HepG2 (cell line): ENCODE measurements around the gene MZT1. TPM values are rescaled to one million over a fixed set of nuclear protein-coding genes. Genes with fewer than 3 reads are reported as not detected.

Source experiments
- FIP1L1 ChIP-seq: fragments of 200-400 bp; formaldehyde crosslinking; IDR thresholded peaks from 2 replicates; pipeline ENCODE4 v1.6.1; 2018; ENCODE audit warnings: low read depth, mild to moderate bottlenecking, low read length, moderate library complexity, borderline replicate concordance; ENCODE audit not compliant: insufficient read depth
- GABPA ChIP-seq, 2 experiments: IDR thresholded peaks; 2 replicates each; pipeline ENCODE4 v1.6.1; 2011 to 2016; ENCODE audit warnings: low read depth in 2 of 2, low read length in 1 of 2, missing biosample characterization in 1 of 2, missing genetic modification characterization in 1 of 2
- GABPB1 ChIP-seq: IDR thresholded peaks from 2 replicates; pipeline ENCODE4 v1.6.1; 2016; ENCODE audit warnings: mild to moderate bottlenecking, missing genetic modification reagents, moderate library complexity, missing compliant biosample characterization
- GMEB1 ChIP-seq: sonication (generic); formaldehyde crosslinking; IDR thresholded peaks from 2 replicates; pipeline ENCODE4 v1.5.1; 2020; ENCODE audit warnings: missing genetic modification reagents, mild to moderate bottlenecking, borderline replicate concordance
- HDAC2 ChIP-seq: sonication (generic); formaldehyde crosslinking; IDR thresholded peaks from 2 replicates; pipeline ENCODE4 v1.4.0; 2020; ENCODE audit warnings: missing genetic modification reagents
- NFIB ChIP-seq: sonication (generic); formaldehyde crosslinking; IDR thresholded peaks from 2 replicates; pipeline ENCODE4 v1.9.0; 2021; ENCODE audit warnings: missing genetic modification reagents, mild to moderate bottlenecking, borderline replicate concordance
- SP2 ChIP-seq: sonication (generic); formaldehyde crosslinking; IDR thresholded peaks from 2 replicates; pipeline ENCODE4 v1.5.1; 2020; ENCODE audit warnings: mild to moderate bottlenecking, missing genetic modification reagents
- ZBTB7A ChIP-seq: sonication (generic); formaldehyde crosslinking; IDR thresholded peaks from 2 replicates; pipeline ENCODE4 v1.8.0; 2022; ENCODE audit warnings: mild to moderate bottlenecking, missing genetic modification reagents
- ZMYM2 ChIP-seq: sonication (generic); formaldehyde crosslinking; IDR thresholded peaks from 2 replicates; pipeline ENCODE4 v1.8.0; 2022; ENCODE audit warnings: mild to moderate bottlenecking, missing genetic modification reagents
- ZNF569 ChIP-seq: sonication (generic); formaldehyde crosslinking; IDR thresholded peaks from 2 replicates; pipeline ENCODE4 v1.5.0; 2020; ENCODE audit warnings: mild to moderate bottlenecking, missing genetic modification reagents, moderate library complexity, borderline replicate concordance
- ZNF580 ChIP-seq: IDR thresholded peaks from 2 replicates; pipeline ENCODE4 v1.6.1; 2016; ENCODE audit warnings: low read depth, borderline replicate concordance
- ZNF75D ChIP-seq: sonication (generic); formaldehyde crosslinking; IDR thresholded peaks from 2 replicates; pipeline ENCODE4 v1.8.1; 2023; ENCODE audit warnings: missing genetic modification reagents, mild to moderate bottlenecking, borderline replicate concordance
- ZNF766 ChIP-seq: sonication (generic); formaldehyde crosslinking; IDR thresholded peaks from 2 replicates; pipeline ENCODE4 v1.5.0; 2020; ENCODE audit warnings: missing genetic modification reagents, borderline replicate concordance
- ZNF782 ChIP-seq: sonication (generic); formaldehyde crosslinking; IDR thresholded peaks from 2 replicates; pipeline ENCODE4 v1.4.0; 2020; ENCODE audit warnings: missing genetic modification reagents, mild to moderate bottlenecking, borderline replicate concordance
- ZSCAN30 ChIP-seq: sonication (generic); formaldehyde crosslinking; IDR thresholded peaks from 2 replicates; pipeline ENCODE4 v1.5.0; 2020; ENCODE audit warnings: mild to moderate bottlenecking, missing genetic modification reagents
- polyA plus RNA-seq, 8 experiments: library from polyadenylated mRNA; depleted of rRNA in 3 of 8; stranded (reverse) in 7 of 8; unstranded in 1 of 8; fragments of >200 nt; fragmentation: Illumina TruSeq in 4 of 8; extraction: Trizol in 4 of 8; gene quantifications; 2 replicates each; pipeline versions ENCODE4 v1.2.1 to v1.2.3, GENCODE V29; 2011 to 2016; ENCODE audit warnings: low read depth in 4 of 8, missing spikeins in 1 of 8, mixed read lengths in 1 of 8; ENCODE audit not compliant: insufficient read depth in 1 of 8
- total RNA-seq, 5 experiments: library from RNA; depleted of rRNA; stranded (reverse); fragments of >200 nt; fragmentation: Illumina TruSeq; extraction: Trizol; gene quantifications; 2 replicates each; pipeline ENCODE4 v1.2.3, GENCODE V29; 2016; ENCODE audit warnings: low read depth in 1 of 5
- TF ChIP-seq, protein P1 (sequence below): sonication (generic); formaldehyde crosslinking; IDR thresholded peaks from 2 replicates; pipeline ENCODE4 v1.4.0; 2020; ENCODE audit warnings: missing genetic modification reagents
- TF ChIP-seq, protein P2 (sequence below): IDR thresholded peaks from 2 replicates; pipeline ENCODE4 v1.6.1; 2016
- TF ChIP-seq, protein P3 (sequence below): sonication (generic); formaldehyde crosslinking; IDR thresholded peaks from 2 replicates; pipeline ENCODE4 v1.5.0; 2020; ENCODE audit warnings: mild to moderate bottlenecking, missing genetic modification reagents

MZT1 gene
- total and polyA plus RNA-seq, 2 of the 13 experiments (the other 11 are each of a cell fraction or from before 2014, with no cell fraction given), result 11.7 to 17.2 TPM

DNA sequence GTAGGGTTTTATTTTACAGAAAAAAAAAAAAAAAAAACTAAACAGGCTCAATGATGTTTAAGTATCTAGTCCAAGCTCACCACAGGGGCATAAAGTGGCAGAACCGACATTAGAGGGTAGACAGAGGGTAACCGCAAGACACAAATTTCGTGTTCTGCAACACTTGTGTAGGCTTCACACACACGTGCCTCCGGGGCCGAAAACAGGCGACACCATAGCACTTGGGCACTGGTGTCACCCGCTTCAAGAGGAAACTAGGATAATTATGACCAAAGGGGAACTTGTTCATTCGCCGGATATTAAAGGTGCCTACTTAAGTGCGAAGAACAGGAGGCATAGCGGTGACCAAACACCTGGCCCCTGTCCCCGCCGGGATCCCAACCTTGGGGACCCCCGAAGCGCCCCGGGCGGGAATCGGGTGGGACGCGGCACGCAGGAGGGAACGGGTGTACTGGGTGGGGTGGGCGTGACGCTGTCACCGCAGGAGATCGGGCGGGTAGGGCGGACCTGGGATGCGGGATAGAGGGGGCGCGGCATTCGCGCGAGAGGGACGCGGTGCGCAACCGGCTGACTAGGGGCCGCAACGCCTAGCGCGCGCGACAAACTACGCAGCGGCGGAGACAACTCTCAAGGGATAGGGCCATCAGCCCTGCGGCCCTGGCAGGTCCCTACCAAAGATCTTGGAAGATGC is 558 bp downstream of the MZT1 start (continued):
- TF ChIP-seq FIP1L1 (no peak), GABPA (IDR thresholded peaks at IDR 0.05; ENCODE audit: low read depth, low read length) (no peak), GABPA (CRISPR knock-in tag; IDR thresholded peaks at IDR 0.05; ENCODE audit: low read depth) (no peak), NFIB (no peak), HDAC2 (CRISPR knock-in tag) (no peak), SP2 (CRISPR knock-in tag) (no peak), ZNF580 (CRISPR knock-in tag) (no peak), ZNF782 (no peak), GABPB1 (CRISPR knock-in tag) (no peak), ZNF569 (CRISPR knock-in tag) (no peak), ZSCAN30 (CRISPR knock-in tag) (no peak), ZNF766 (CRISPR knock-in tag) (no peak), ZNF75D (CRISPR knock-in tag) (no peak), ZMYM2 (no peak), GMEB1 (CRISPR knock-in tag) (no peak), ZBTB7A (CRISPR knock-in tag) (no peak)
- TF ChIP-seq, protein P1, sequence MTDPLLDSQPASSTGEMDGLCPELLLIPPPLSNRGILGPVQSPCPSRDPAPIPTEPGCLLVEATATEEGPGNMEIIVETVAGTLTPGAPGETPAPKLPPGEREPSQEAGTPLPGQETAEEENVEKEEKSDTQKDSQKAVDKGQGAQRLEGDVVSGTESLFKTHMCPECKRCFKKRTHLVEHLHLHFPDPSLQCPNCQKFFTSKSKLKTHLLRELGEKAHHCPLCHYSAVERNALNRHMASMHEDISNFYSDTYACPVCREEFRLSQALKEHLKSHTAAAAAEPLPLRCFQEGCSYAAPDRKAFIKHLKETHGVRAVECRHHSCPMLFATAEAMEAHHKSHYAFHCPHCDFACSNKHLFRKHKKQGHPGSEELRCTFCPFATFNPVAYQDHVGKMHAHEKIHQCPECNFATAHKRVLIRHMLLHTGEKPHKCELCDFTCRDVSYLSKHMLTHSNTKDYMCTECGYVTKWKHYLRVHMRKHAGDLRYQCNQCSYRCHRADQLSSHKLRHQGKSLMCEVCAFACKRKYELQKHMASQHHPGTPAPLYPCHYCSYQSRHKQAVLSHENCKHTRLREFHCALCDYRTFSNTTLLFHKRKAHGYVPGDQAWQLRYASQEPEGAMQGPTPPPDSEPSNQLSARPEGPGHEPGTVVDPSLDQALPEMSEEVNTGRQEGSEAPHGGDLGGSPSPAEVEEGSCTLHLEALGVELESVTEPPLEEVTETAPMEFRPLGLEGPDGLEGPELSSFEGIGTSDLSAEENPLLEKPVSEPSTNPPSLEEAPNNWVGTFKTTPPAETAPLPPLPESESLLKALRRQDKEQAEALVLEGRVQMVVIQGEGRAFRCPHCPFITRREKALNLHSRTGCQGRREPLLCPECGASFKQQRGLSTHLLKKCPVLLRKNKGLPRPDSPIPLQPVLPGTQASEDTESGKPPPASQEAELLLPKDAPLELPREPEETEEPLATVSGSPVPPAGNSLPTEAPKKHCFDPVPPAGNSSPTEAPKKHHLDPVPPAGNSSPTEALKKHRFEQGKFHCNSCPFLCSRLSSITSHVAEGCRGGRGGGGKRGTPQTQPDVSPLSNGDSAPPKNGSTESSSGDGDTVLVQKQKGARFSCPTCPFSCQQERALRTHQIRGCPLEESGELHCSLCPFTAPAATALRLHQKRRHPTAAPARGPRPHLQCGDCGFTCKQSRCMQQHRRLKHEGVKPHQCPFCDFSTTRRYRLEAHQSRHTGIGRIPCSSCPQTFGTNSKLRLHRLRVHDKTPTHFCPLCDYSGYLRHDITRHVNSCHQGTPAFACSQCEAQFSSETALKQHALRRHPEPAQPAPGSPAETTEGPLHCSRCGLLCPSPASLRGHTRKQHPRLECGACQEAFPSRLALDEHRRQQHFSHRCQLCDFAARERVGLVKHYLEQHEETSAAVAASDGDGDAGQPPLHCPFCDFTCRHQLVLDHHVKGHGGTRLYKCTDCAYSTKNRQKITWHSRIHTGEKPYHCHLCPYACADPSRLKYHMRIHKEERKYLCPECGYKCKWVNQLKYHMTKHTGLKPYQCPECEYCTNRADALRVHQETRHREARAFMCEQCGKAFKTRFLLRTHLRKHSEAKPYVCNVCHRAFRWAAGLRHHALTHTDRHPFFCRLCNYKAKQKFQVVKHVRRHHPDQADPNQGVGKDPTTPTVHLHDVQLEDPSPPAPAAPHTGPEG (CRISPR knock-in tag), result no peak
- TF ChIP-seq, protein P2, sequence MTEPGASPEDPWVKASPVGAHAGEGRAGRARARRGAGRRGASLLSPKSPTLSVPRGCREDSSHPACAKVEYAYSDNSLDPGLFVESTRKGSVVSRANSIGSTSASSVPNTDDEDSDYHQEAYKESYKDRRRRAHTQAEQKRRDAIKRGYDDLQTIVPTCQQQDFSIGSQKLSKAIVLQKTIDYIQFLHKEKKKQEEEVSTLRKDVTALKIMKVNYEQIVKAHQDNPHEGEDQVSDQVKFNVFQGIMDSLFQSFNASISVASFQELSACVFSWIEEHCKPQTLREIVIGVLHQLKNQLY (CRISPR knock-in tag), result no peak
- TF ChIP-seq, protein P3, sequence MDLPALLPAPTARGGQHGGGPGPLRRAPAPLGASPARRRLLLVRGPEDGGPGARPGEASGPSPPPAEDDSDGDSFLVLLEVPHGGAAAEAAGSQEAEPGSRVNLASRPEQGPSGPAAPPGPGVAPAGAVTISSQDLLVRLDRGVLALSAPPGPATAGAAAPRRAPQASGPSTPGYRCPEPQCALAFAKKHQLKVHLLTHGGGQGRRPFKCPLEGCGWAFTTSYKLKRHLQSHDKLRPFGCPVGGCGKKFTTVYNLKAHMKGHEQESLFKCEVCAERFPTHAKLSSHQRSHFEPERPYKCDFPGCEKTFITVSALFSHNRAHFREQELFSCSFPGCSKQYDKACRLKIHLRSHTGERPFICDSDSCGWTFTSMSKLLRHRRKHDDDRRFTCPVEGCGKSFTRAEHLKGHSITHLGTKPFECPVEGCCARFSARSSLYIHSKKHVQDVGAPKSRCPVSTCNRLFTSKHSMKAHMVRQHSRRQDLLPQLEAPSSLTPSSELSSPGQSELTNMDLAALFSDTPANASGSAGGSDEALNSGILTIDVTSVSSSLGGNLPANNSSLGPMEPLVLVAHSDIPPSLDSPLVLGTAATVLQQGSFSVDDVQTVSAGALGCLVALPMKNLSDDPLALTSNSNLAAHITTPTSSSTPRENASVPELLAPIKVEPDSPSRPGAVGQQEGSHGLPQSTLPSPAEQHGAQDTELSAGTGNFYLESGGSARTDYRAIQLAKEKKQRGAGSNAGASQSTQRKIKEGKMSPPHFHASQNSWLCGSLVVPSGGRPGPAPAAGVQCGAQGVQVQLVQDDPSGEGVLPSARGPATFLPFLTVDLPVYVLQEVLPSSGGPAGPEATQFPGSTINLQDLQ (CRISPR knock-in tag), result 0 out of 2 replicates have a peak, but pooled peaks have one; percentile 72
